Trophoblast cell (in vitro differentiated cells and primary cell): ENCODE measurements around the gene HOXA7.
A peak's percentile ranks its signal among the peaks of the same experiment; 100 is the strongest.

Source experiments
- DNase-seq, 2 donors: peaks; one replicate each; pipeline ENCODE4 v3.0.0-alpha.2; 2016
- H2AFZ ChIP-seq: 2 replicates; pipeline ENCODE4 v1.6.1; 2013; ENCODE audit warnings: low read length, moderate library complexity, mild to moderate bottlenecking; ENCODE audit not compliant: insufficient read depth, poor library complexity
- H2AK5ac ChIP-seq: 2 replicates; pipeline ENCODE4 v1.6.1; 2013; ENCODE audit warnings: mild to moderate bottlenecking, low read length
- H2BK120ac ChIP-seq: 2 replicates; pipeline ENCODE4 v1.6.1; 2013; ENCODE audit warnings: low read length, mild to moderate bottlenecking, moderate library complexity; ENCODE audit not compliant: insufficient read depth, poor library complexity
- H2BK12ac ChIP-seq: 2 replicates; pipeline ENCODE4 v1.6.1; 2013; ENCODE audit warnings: mild to moderate bottlenecking, low read length, moderate library complexity
- H2BK5ac ChIP-seq: 2 replicates; pipeline ENCODE4 v1.6.1; 2013; ENCODE audit warnings: low read length, low read depth, moderate library complexity, mild to moderate bottlenecking; ENCODE audit not compliant: poor library complexity
- H3K14ac ChIP-seq: 2 replicates; pipeline ENCODE4 v1.6.1; 2013; ENCODE audit warnings: mild to moderate bottlenecking, low read length
- H3K18ac ChIP-seq: 2 replicates; pipeline ENCODE4 v1.6.1; 2013; ENCODE audit warnings: mild to moderate bottlenecking, low read length
- H3K23ac ChIP-seq: 2 replicates; pipeline ENCODE4 v1.6.1; 2013; ENCODE audit warnings: low read length
- H3K27ac ChIP-seq: 2 replicates; pipeline ENCODE4 v1.5.1; 2013; ENCODE audit warnings: low read depth, mild to moderate bottlenecking, inconsistent platforms, low read length, moderate library complexity
- H3K27me3 ChIP-seq: 2 replicates; pipeline ENCODE4 v1.6.1; 2013; ENCODE audit warnings: inconsistent platforms, mild to moderate bottlenecking, low read length, moderate library complexity; ENCODE audit not compliant: insufficient read depth
- H3K36me3 ChIP-seq, 2 experiments: 1 replicate in 1 of 2; 2 replicates in 1 of 2; pipeline ENCODE4 v1.6.1; 2013; ENCODE audit warnings: low read length in 2 of 2, mild to moderate bottlenecking in 2 of 2, moderate library complexity in 1 of 2; ENCODE audit not compliant: insufficient read depth in 2 of 2, control insufficient read depth in 1 of 2
- H3K4ac ChIP-seq: 2 replicates; pipeline ENCODE4 v1.6.1; 2013; ENCODE audit warnings: low read depth, mild to moderate bottlenecking, low read length, moderate library complexity
- H3K4me1 ChIP-seq, 2 experiments: 1 replicate in 1 of 2; 2 replicates in 1 of 2; pipeline ENCODE4 v1.6.1; 2013; ENCODE audit warnings: low read length in 2 of 2, mild to moderate bottlenecking in 2 of 2, moderate library complexity in 1 of 2; ENCODE audit not compliant: insufficient read depth in 2 of 2, control insufficient read depth in 1 of 2
- H3K4me2 ChIP-seq: 2 replicates; pipeline ENCODE4 v1.6.1; 2013; ENCODE audit warnings: inconsistent platforms, mild to moderate bottlenecking, low read length, moderate library complexity
- H3K4me3 ChIP-seq: 2 replicates; pipeline ENCODE4 v1.5.1; 2013; ENCODE audit warnings: mild to moderate bottlenecking, low read depth, low read length, inconsistent platforms
- H3K79me1 ChIP-seq: one replicate; pipeline ENCODE4 v1.6.1; 2013; ENCODE audit warnings: low read length
- H3K79me2 ChIP-seq: 2 replicates; pipeline ENCODE4 v1.6.1; 2013; ENCODE audit warnings: low read length, mild to moderate bottlenecking; ENCODE audit not compliant: control insufficient read depth, insufficient read depth, poor library complexity
- H3K9ac ChIP-seq: 2 replicates; pipeline ENCODE4 v1.6.1; 2013; ENCODE audit warnings: mild to moderate bottlenecking, low read length
- H3K9me3 ChIP-seq: 2 replicates; pipeline ENCODE4 v1.6.1; 2013; ENCODE audit warnings: low read depth, mild to moderate bottlenecking, control low read depth, inconsistent platforms, low read length; ENCODE audit not compliant: insufficient read depth
- H4K12ac ChIP-seq: 2 replicates; pipeline ENCODE4 v1.6.1; 2013; ENCODE audit warnings: low read depth, mild to moderate bottlenecking, low read length, moderate library complexity
- H4K8ac ChIP-seq: 2 replicates; pipeline ENCODE4 v1.6.1; 2013; ENCODE audit warnings: low read depth, mild to moderate bottlenecking, low read length, moderate library complexity
- H4K91ac ChIP-seq: one replicate; pipeline ENCODE4 v1.6.1; 2013; ENCODE audit warnings: low read depth, mild to moderate bottlenecking, low read length, moderate library complexity
- WGBS: extraction: QIAGEN DNeasy Blood & Tissue Kit; methylation state at CpG from one replicate; pipeline ENCODE4 v1.1.7; 2013; ENCODE audit warnings: missing lambda C conversion rate; ENCODE audit not compliant: insufficient read length, insufficient coverage; ENCODE audit errors: extremely low coverage; 5-methylcytosine and 5-hydroxymethylcytosine counted together

The HOXA7 gene

GRCh38 chr7:27138985-27139333 is 17.5 kb downstream of the HOXA7 start:
- WGBS = no CpG with 5 or more reads among the region's 11 CpGs
- H3K4ac ChIP-seq = no peak overlapping the region

GRCh38 chr7:27138472-27138871 is 18.0 kb downstream of the HOXA7 start:
- no peak overlapping the region for H3K14ac ChIP-seq
- H4K12ac ChIP-seq = no peak overlapping the region
- no peak overlapping the region for H4K91ac ChIP-seq
- H2BK120ac ChIP-seq = no peak overlapping the region
- H3K36me3 ChIP-seq = no peaks in the 10 kb centered on the region
- no peak overlapping the region for H4K8ac ChIP-seq
- no peak overlapping the region for H3K4ac ChIP-seq
- H2BK12ac ChIP-seq = no peak overlapping the region
- no peaks in the 10 kb centered on the region for H3K79me2 ChIP-seq
- no peak overlapping the region for H2AK5ac ChIP-seq
- H3K9me3 ChIP-seq = peaks cover 2% of the 10 kb centered on the region
- no peak overlapping the region for H3K4me2 ChIP-seq
- WGBS = no CpG with 5 or more reads among the region's 1 CpG
- no peak overlapping the region for H3K18ac ChIP-seq
- H3K23ac ChIP-seq = no peak overlapping the region
- H3K27me3 ChIP-seq = peaks cover 83% of the 10 kb centered on the region
- no peak overlapping the region for H2BK5ac ChIP-seq
- DNase-seq = no peak
- H3K9ac ChIP-seq = no peak overlapping the region
- no peak overlapping the region for H2AFZ ChIP-seq
- no peak overlapping the region for H3K27ac ChIP-seq
- no peak overlapping the region for H3K4me3 ChIP-seq
- H3K79me1 ChIP-seq = no peaks in the 10 kb centered on the region
- peaks cover 3 to 7% of the 10 kb centered on the region in 2 experiments for H3K4me1 ChIP-seq

More at GRCh38 chr7:27138985-27139333, 17.5 kb downstream of the HOXA7 start:
- H3K23ac ChIP-seq = no peak overlapping the region
- no peak overlapping the region for H3K14ac ChIP-seq
- H3K9ac ChIP-seq = no peak overlapping the region
- H3K27me3 ChIP-seq = peaks cover 83% of the 10 kb centered on the region
- peaks cover 3 to 11% of the 10 kb centered on the region in 2 experiments for H3K4me1 ChIP-seq
- H2BK5ac ChIP-seq = no peak overlapping the region
- H3K4me2 ChIP-seq = no peak overlapping the region
- no peak for DNase-seq
- H3K18ac ChIP-seq = no peak overlapping the region
- H3K9me3 ChIP-seq = peaks cover 6% of the 10 kb centered on the region
- no peak overlapping the region for H3K27ac ChIP-seq
- H4K12ac ChIP-seq = no peak overlapping the region
- H3K79me1 ChIP-seq = no peaks in the 10 kb centered on the region
- no peak overlapping the region for H3K4me3 ChIP-seq
- H2BK120ac ChIP-seq = no peak overlapping the region
- H3K36me3 ChIP-seq = no peaks in the 10 kb centered on the region
- no peaks in the 10 kb centered on the region for H3K79me2 ChIP-seq
- H2BK12ac ChIP-seq = no peak overlapping the region
- no peak overlapping the region for H2AFZ ChIP-seq
- no peak overlapping the region for H4K91ac ChIP-seq
- H2AK5ac ChIP-seq = no peak overlapping the region
- no peak overlapping the region for H4K8ac ChIP-seq

GRCh38 chr7:27137640-27138315 is 18.7 kb downstream of the HOXA7 start:
- H3K9ac ChIP-seq = no peak overlapping the region
- no peak for DNase-seq
- WGBS = no CpG with 5 or more reads among the region's 2 CpGs

GRCh38 chr7:27134392-27134791 is 22.1 kb downstream of the HOXA7 start:
- Histone ChIP-seq H4K91ac (no peak overlapping the region), H3K18ac (no peak overlapping the region)
- no CpG with 5 or more reads among the region's 2 CpGs for WGBS

More at GRCh38 chr7:27137640-27138315, 18.7 kb downstream of the HOXA7 start:
- no peak overlapping the region for H2BK5ac ChIP-seq
- H3K27ac ChIP-seq = no peak overlapping the region
- H4K91ac ChIP-seq = no peak overlapping the region
- no peak overlapping the region for H2AK5ac ChIP-seq
- no peaks in the 10 kb centered on the region for H3K36me3 ChIP-seq
- no peak overlapping the region for H3K4me3 ChIP-seq
- no peaks in the 10 kb centered on the region for H3K9me3 ChIP-seq
- H3K4me1 ChIP-seq = peaks cover 0 to under 1% of the 10 kb centered on the region in 2 experiments
- no peak overlapping the region for H3K18ac ChIP-seq
- H2BK12ac ChIP-seq = no peak overlapping the region
- H3K79me2 ChIP-seq = no peaks in the 10 kb centered on the region
- no peak overlapping the region for H2BK120ac ChIP-seq
- no peak overlapping the region for H3K4me2 ChIP-seq
- H4K12ac ChIP-seq = no peak overlapping the region
- H3K14ac ChIP-seq = no peak overlapping the region
- no peak overlapping the region for H3K4ac ChIP-seq
- no peaks in the 10 kb centered on the region for H3K79me1 ChIP-seq
- H2AFZ ChIP-seq = no peak overlapping the region
- H4K8ac ChIP-seq = no peak overlapping the region
- H3K23ac ChIP-seq = no peak overlapping the region
- peaks cover 79% of the 10 kb centered on the region for H3K27me3 ChIP-seq

More at GRCh38 chr7:27134392-27134791, 22.1 kb downstream of the HOXA7 start:
- H2BK12ac ChIP-seq = no peak overlapping the region
- H3K4ac ChIP-seq = no peak overlapping the region
- no peak overlapping the region for H3K4me2 ChIP-seq
- H3K4me3 ChIP-seq = no peak overlapping the region
- H3K36me3 ChIP-seq = no peaks in the 10 kb centered on the region
- no peak overlapping the region for H4K8ac ChIP-seq
- no peak overlapping the region for H2AFZ ChIP-seq
- no peaks in the 10 kb centered on the region for H3K79me1 ChIP-seq
- peaks cover 8 to 10% of the 10 kb centered on the region in 2 experiments for H3K4me1 ChIP-seq
- no peak overlapping the region for H4K12ac ChIP-seq
- DNase-seq = peak in 1 of 2 donors; percentile 19
- no peak overlapping the region for H3K27ac ChIP-seq
- H2BK120ac ChIP-seq = no peak overlapping the region
- no peaks in the 10 kb centered on the region for H3K79me2 ChIP-seq
- H2BK5ac ChIP-seq = no peak overlapping the region
- H3K27me3 ChIP-seq = peaks cover 71% of the 10 kb centered on the region
- no peak overlapping the region for H3K9ac ChIP-seq
- H2AK5ac ChIP-seq = no peak overlapping the region
- no peak overlapping the region for H3K23ac ChIP-seq
- no peak overlapping the region for H3K14ac ChIP-seq
- H3K9me3 ChIP-seq = peaks cover 11% of the 10 kb centered on the region
